GM21717 (cell line): ENCODE data around the gene ECEL1.
"Not testable (repeated sequence)": the region's sequence is repeated elsewhere in the genome, so short reads cannot be mapped to it uniquely, and the experiment has no call there.

ENCODE experiments used
- ATAC-seq: cut with Tn5 transposase; IDR thresholded peaks from one replicate; pipeline ENCODE4 v1.9.1; 2021; ENCODE audit warnings: mild to moderate bottlenecking, moderate library complexity; ENCODE audit not compliant: unreplicated experiment

The ECEL1 gene

DNA sequence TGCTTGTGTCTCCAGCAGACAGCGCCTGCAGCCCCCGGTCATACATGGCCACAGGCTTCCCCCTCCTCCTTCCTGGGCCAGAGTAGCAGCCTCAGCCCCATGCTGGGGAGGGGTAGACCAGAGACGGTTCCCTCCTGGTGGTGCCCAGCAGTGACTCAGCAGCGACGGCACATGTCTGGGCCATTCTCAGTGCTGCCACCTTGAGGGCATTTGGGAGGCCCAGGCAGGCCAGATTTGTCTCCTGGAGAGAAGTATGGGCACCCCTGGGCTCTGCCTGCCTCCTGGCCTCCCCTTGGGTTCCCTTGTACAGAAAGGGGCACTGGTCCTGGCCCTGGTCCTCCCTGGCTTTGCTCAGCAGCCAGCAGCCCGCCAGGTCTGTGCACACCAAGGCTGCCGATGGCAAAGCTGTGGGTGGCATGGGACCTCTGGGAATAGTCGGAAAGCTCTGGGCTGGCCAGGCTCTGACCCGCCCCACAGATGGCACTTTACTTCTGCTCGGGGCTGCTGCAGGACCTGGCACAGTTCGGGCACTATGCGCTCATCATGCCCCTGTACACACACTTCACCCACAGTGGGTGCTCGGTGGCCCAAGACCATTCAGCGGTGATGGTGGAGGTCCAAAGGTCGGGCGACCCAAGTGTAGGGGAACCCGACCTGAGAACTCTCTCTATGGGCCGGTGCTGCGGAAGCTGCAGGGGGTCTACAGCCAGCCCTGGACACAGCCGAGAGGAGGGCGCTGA lies 43.1 kb downstream of the ECEL1 start:
- ATAC-seq: no peak

DNA sequence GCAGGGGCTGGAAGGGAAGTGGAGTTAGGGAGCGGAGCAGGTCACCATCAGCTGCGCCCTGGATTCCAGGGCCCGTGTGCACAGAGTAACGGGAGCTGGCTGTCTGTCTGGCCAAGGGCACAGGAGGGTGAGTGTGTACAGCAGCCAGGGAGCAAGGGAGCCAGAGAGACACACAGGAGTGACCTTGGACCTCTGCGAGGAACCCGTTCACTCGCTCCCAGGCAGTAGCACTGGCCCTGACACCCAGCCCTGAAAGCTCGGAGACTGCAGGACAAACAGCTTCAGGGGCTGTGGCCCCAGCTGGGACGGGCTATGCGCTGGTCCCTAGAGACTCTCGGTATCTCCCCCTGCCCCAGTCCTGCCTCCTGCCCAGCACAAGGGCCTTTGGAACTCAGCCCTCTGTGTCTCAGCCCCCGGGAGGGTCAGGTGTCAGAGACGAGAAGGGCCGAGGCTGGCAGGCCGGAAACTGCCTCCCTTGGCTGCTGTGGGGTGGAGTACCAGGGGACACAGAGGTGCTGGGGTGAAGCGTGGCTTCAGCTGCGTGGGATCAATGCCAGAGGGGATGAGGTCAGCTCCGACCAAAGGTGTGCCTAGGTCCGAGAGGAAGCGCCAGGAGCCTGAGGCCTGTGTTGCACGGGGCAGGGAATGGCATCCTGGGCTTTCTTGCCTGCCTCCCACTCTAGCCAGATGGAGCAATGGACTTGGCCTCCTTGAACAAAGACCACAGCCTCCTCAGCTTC lies 43.8 kb downstream of the ECEL1 start:
- not testable (repeated sequence) for ATAC-seq

DNA sequence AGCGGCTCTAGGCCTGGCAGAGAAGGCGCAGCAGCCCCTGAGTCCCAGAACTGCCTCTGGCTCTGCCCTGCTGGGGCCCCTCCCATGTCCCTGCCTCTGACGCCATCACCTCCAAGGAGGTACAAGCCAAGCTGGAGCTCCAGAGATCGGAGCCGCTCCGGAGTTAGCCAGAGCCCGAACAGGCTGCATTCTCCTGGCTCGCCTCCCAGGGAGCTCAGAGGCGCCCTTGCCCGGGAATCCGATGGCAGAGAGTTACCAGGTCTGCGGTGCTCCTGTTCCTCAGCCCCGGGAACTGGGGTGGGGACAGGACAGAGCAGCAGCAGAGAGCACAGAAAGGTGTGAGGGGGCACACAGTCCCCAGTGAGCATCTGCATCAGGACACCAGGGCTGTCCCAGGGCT lies 44.6 kb downstream of the ECEL1 start:
- ATAC-seq: not testable (repeated sequence)

DNA sequence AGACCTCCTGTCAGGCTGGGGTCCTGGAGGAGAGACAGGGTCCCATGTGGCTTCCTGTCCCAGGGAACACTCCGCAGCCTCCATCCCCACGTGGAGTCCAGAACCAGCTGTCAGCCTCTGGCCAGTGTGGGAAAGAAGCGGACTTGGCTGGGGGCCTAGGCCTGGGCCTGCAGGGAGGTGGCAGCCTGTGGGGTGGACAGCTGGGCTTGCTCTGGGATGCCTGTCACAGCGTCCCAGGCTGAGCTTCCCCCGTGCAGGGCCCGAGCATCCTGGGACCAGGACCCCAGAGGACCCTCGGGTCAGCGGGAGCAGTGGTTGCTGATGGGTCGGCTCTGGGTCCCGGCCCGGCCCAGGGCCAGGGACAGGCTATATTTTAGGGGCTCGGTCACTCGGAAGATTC lies 45.2 kb downstream of the ECEL1 start:
- not testable (repeated sequence) for ATAC-seq

DNA sequence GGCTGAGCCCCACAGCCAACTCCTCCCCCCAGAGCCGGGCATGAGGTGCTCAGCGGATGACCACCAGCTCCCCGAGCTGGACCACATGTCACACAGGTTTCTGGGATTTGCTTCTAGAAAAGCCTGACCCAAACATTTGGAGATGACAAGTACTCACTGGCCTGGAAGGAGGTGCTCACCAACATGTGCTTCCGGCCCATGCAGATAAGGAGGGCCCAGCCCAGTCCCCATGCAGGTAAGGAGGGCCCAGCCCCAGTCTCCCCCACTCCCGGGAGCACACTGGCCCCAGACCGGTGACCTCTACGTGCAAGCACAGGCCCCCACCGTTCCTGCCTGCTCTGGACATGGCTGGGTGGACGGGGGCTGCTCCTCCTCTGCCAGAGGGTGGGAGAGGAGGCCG lies 45.7 kb downstream of the ECEL1 start:
- ATAC-seq: not testable (repeated sequence)

DNA sequence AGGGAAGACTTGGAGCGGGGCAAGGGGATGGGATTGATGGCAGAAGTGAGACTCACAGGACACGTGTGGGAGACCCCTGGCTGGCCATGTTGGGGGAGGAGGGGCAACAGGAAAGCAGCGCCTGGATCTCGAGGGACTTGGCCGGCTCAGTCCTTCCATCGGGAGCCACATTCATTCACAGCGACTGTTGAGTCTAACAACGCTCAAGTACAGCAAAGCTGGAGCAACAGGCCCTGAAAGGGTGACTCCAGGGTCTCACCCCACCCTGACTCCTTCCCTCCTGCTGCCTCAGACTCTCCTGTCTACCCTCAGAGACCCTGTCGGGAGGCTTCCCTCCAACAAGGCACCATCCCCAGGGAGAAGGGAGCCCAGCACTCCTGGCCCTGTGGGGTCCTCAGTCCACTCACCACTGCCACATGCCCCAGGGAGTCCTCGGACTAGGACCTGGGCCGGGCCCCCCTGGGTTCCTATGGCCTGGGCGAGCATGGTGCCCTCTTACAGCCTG lies 46.4 kb downstream of the ECEL1 start:
- no peak for ATAC-seq

DNA sequence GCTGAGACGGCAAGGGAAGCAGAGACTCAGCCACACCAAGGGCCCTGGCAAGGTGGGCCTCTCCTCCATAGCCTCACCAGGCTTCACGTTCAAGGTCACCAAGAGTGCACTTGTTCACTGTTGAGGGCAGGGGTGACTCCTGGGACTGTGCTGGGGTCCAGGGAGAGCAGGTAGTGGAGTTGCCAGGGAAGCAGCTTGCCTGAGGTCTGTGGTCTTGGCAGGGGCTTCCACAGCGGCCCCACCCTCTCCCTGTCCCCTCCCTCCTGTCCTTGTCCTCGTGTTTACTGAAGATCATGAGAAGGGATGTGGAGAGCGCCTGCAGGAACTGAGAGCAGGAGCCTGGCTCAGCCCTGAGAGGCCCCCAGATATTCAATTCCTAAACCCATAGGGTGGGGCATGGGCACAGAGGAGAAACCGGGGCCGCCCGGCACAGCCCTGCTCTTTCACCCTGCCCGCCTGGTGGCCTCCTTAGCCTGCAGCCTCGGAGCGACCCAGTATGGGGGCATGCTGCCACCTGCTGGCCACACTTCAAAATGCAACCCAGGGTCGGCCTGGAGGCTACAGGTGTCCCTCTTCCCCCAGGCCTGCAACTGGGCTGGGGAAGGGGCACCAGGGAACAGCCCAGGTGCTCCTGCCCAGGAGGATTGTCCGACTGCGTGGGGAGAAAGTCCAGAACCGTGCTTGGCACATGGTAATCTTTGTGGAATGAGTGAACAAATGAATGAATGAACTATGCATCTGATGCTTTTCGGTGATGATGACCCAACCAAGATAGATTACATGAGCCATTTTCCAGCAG lies 47.2 kb downstream of the ECEL1 start:
- ATAC-seq: peak; percentile 54

DNA sequence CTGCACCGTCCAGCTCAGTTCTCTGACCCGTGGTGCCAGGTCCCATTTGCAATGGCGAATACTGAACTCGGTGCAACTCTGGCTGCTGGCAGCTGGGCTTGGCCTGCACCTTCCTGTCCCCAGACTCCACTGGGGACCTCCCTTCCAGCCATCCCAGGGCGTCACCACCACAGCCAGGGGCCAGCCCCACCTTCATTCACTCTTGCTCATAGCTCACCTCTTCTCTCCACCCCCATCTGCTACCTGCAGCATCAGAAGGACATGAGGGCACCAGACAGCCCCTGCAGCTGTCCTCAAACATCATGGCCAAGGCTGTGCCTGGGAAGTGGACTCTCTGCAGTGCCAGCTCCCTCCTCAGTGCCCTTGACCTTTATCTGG lies 47.9 kb downstream of the ECEL1 start:
- ATAC-seq: no peak

DNA sequence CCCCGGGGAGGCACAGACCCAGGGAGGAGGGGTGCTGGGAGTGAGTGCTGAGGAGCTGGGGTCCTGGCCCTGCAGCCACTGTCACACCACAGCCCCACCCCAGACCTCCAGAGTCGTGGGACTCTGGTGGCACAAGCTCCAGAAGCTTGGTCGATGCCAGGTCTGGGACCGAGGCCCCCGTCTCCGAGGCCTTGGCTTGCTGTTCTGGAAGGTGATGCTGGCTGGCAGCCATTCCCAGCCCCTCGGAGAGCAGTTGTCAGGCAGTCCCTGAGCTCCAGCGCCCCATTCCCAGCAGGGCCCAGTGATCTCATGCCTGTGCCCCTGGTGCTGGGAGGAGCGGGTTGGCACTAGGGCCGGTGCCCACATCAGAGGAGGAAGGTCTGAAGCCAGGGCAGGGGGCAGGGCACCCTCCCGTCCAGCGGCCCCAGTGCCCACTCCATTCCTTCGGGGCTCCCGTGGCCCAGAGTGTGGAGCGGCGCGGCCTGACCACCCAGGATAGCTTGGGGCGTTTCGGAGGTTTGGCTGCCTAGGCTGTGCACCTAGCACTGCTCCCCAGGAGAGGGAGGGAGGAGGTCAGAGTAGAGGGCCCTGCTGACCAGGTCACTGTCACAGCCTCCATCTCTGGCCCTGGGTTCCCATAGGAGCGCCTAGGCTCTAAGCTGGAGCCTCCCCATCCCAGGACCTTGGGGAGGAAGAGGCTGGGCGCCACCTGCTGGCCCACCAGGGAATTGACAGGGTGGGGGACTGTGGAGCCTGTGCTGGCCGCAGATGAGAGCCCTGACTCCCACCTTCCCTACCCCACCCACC lies 48.5 kb downstream of the ECEL1 start:
- no peak for ATAC-seq

DNA sequence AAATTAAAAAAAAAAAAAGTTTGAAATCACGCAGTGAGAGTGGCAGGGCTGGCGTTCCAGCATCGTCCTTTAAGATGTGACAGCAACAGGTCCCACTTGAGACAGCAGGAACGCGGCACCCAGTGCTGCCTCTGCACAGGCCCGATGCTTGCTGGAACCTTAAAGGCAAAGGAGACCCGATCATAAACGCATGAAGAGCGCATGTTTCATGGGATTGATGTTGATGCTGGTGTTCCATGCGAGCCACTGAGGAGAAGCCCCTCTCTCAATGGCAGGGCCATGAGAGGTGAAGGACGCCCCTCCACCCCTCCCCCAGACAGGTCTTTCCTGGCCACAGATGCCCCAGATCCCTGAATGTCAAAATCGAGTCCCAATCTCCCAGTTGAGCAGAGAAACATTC lies 49.5 kb downstream of the ECEL1 start:
- no peak for ATAC-seq

DNA sequence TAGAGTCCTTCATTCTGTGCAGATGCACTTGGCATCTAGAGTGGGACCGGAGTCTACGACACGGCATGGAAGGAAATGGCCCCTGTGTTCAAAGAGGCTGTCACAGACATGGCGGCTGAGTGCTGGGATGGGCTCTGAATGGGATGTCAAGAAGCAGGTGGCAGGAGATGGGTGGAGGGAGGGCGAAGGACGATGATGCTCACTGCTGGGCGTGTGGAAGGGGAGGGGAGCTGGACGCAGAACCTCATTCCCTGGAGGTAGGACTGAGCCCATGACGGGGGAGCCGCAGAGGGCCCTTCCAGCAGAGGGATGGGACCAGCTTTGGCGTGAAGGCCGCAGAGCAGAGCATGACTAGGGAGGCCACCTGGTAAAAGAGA lies 50.5 kb downstream of the ECEL1 start:
- ATAC-seq: no peak

DNA sequence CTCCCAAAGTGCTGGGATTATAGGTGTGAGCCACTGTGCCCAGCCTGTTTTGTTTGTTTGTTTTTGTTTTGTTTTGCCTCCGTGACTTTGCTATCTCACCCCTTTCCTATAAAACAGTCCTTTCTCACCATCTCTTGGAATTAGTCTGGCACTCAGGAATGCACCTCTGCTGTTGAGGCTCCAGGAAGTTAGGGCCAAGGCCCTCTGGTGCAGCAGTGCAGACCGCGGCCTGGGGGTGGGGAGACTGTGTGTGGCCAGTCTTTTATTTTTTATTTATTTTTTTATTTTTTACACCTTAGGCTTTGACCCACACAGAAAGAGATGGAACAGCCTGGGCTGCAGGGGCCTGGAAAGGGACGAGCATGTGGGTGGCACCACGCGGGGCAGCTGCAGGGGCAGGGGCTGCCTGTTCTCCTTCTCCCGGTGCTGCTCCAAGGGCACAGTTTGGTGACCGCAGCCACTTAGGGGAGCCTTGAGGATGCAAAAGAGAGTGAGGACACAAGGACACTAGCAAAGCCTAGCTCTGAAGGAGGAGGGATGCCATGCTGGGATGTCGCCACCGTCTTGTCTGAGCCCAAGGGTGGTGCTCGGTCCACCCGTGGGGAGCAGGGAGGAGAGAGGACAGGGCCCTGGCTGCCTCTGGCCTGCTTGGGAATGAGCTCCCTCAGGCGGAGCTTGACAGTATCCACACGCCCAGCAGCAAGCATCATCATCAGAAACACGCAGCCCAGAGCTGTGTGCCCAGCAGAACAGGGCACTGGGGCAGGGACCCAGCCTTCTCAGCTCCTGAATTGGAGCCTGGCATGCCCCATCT lies 51.0 kb downstream of the ECEL1 start:
- no peak for ATAC-seq

DNA sequence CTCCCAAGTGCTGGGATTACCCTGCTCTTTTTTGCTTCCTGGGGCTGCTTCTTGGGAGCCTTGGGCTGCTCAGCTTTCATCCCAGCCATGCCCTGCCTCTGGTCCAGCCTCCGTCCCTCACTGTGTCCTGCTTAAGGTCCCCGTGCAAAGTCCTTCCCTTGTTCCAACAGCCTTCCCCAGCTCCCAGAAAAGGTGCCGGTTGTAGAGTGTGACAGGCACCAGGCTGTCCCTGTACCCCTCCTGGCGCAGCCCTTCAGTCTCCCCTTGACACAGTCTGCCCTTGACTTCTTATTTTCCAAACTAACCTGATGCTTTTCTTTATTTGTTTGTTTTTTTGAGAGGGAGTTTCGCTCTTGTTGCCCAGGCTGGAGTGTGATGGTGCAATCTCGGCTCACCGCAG lies 51.8 kb downstream of the ECEL1 start:
- ATAC-seq: no peak

DNA sequence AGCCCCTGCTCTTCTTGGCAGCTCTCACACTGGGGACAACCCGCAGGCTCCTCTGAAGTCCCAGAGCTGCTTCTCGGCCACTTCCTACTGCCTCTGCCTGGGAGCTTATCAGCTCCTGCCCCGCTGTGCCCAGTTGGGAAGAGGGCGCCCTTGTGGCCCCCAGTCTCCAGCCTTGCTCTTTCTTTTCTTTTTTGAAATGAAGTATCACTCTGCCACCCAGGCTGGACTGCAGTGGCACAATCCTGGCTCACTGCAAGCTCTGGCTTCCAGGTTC lies 52.3 kb downstream of the ECEL1 start:
- ATAC-seq: no peak

DNA sequence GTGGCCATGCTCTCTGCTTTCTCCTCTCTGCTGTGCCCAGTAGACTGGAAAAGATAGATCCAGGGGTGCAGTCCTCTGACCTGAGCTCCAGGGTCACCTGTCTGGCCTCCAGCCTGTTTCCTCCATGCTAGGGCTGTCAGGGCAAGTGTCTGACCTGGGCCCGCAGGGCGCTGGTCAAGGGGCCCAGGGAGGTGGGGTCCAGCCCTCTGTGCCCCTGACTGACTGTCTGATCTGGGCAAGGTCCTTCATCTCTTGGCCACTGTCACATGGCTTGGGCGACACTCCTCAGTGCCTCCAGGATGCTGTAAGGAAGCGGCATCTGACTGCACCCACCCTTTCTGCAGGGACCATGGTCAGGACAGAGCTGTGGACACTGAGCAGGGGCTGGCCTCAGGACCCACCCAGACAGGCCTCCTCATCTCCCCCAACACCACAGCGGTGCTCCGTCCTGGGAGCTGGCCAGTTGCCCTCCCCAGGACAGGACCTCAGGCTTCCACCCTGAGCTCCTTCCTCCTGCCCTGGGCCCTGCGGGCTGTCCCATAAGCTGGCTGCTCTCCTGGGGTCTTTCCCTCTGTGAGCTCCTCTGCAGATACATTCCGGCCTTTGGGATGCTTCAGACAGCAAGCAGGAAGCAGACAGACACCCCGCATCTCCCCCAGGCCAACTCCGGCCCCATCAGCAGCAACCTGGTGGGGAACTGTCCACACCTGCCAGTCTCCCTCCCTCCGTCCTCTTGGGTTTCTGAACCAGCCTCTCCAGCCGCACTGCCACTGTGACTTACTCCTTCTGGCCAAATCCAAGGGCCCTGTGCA lies 52.9 kb downstream of the ECEL1 start:
- no peak for ATAC-seq

DNA sequence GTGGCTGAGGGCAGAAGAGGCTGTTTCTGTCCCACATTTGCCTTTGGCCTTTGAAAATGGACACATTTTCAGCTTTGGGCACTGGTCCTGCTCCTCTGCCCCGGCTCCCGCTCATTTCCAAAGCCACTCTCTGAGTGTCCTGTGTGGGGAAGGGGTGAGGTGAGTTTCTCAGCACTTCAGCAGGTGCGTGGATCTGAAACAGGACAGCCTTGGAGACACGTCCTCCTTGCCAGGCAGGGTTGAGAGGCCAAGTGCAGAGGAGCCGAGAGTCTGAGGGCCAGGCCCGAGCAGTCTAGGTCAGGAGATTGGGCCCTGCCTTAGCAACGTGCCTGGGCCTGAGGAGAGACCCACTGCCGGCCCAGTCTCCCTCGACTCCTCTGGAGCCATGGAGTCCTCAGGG lies 53.5 kb downstream of the ECEL1 start:
- no peak for ATAC-seq

DNA sequence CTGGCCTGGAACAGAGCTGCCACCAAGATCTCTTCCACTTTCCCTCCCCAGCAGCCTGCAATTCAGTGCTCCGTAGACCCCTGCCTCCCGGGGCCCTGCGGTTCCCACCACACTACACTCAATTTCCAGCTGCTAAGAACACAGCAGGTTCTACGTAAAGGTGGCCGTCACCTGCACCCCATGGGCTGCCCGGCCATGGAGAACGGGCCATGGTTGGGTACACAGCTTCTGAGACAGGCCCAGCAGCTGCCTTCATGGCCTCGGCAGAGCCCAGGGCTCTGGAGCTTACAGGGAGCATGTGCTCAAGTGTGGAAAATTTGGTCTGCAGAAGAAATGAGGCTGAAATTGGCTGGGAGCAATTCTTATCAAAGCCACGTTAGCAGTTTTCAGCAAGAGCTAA lies 54.0 kb downstream of the ECEL1 start:
- not testable (repeated sequence) for ATAC-seq

DNA sequence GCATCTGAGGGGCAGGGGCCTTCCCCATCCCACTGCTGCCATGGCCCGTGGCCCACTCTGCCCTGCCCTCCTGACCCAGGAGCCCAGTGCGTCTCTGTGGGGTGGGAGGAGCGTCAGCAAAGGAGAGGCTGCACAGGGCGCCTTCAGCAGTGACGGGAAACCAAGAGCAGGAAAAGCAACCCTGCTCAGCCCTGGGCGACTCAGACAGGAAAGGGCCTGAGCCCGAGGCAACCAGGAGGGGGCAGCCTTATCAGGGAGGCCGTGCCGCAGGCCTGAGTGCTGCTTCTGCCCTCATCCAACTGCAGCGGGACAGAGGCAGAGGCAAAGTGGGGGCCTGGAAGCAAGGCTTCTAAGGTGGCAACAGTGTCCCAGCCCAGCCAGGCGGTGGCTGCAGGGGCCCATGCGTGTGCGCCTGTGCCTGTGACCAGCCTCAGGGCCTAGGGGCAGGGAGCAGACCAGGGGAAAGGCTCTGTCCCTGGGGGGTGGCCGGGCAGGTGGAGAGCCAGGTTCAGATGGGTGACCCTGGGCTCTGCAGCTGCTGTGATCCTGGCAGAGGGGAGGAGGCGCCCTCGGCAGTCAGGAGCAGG lies 54.9 kb downstream of the ECEL1 start:
- ATAC-seq: no peak
